Raji (cell line): ENCODE measurements around the gene TOMM7.

Experiments used
- POLR2A ChIP-seq: IDR thresholded peaks from 2 replicates; pipeline ENCODE4 v1.6.1; 2011; ENCODE audit warnings: low read depth, low read length, control low read depth; ENCODE audit not compliant: insufficient read depth

Gene TOMM7

GRCh38 chr7:22782616-22783232 is 39.9 kb downstream of the TOMM7 start:
- TF ChIP-seq POLR2A: no peak

GRCh38 chr7:22781230-22781711 is 41.4 kb downstream of the TOMM7 start:
- TF ChIP-seq POLR2A: no peak

GRCh38 chr7:22776964-22777363 is 45.7 kb downstream of the TOMM7 start:
- no peak for TF ChIP-seq POLR2A

GRCh38 chr7:22772885-22773284 is 49.8 kb downstream of the TOMM7 start:
- TF ChIP-seq POLR2A: no peak

- TF ChIP-seq POLR2A: no peak
Measured at GRCh38 chr7:22771872-22772228, 50.8 kb downstream of the TOMM7 start.

- TF ChIP-seq POLR2A: no peak
Measured at GRCh38 chr7:22771194-22771871, 51.3 kb downstream of the TOMM7 start.

GRCh38 chr7:22765609-22766008 is 57.0 kb downstream of the TOMM7 start:
- TF ChIP-seq POLR2A: no peak
